ENCODE data around the gene SFTA2. TPM values are rescaled to one million over a fixed set of nuclear protein-coding genes. Genes with fewer than 3 reads are reported as not detected.

SFTA2 gene
- total RNA-seq, 4 donors from 2014 or later = not detected

DNA sequence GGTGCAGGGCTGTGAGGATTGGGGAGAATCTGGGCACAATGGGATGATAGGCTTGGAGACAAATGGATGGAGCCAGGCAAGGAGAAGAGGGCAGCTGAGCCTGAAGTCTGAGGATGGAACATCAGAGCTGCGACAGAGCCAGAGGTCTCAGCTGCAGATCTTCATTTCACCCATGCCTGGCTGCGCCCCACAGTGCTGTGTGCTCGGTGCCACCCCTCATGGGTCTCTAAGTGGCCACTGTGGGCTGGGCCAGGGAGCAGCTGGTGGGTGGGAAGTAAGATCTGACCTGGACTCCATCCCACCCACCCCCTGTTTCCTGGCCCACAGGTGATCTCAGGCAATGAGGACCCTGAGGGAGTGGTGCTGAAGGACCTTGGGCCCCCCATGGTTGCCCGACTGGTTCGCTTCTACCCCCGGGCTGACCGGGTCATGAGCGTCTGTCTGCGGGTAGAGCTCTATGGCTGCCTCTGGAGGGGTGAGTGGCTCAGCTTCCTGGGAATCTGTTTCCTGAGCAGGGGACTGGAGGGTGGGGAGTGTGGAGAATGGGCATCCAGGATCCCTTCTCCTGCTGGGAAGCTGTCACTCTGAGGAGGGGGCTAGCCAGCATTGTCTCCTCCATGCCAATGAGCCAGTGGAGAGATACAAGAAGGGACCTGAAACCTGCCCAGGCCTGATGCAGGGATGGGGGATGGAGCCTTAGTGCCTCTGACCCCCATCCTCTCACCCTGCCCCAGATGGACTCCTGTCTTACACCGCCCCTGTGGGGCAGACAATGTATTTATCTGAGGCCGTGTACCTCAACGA is 41.1 kb downstream of the SFTA2 start:
- in situ Hi-C loops (cut with MboI; ENCODE audit: low pct_ligation_motif_present in 1 of 4, low pct_unique_long_range_greater_than_20kb in 1 of 4, low sequenced_read_pairs in 3 of 4) (loop anchor here in 2 of 4 donors (25.0 kb wide), 1 partner anchor 154 kb away; the partner anchor contains the start of genes FLOT1 (in 2 of the 2) and IER3 (in 2 of the 2)), intact Hi-C loops (cut with DNase I; ENCODE audit: low total_unique reads) (no loop called here)
- TF ChIP-seq CTCF (IDR thresholded peaks at IDR 0.05) = no peak
- no peak for TF ChIP-seq POLR2A (IDR thresholded peaks at IDR 0.05)
- no peak for TF ChIP-seq EP300 (IDR thresholded peaks at IDR 0.05; ENCODE audit: low read depth)
- no peak for TF ChIP-seq POLR2AphosphoS5 (IDR thresholded peaks at IDR 0.05)
- no peak overlapping the region for H3K4me3 ChIP-seq
- H3K4me1 ChIP-seq = peaks cover 10 to 20% (median 12%) of the 10 kb centered on the region in 4 donors
- 85% methylated on average over 12 of the region's 12 CpGs; no CpG with 5 or more reads in 1 of the 2 donors for WGBS, 2 donors (ENCODE audit: low coverage in 1 of 2)
- DNase-seq = no peak
- H3K27me3 ChIP-seq = no peaks in the 10 kb centered on the region
- H3K9me3 ChIP-seq = no peaks in the 10 kb centered on the region
- H3K36me3 ChIP-seq = peaks cover 0 to 28% (median 10%) of the 10 kb centered on the region in 4 donors
- H3K27ac ChIP-seq = no peak overlapping the region

GRCh38 chr6:30889921-30890645 is 41.9 kb downstream of the SFTA2 start:
- intact Hi-C loops (cut with DNase I; ENCODE audit: low total_unique reads) (loop anchor here (10.0 kb wide), 1 partner anchor 215 kb away; the partner anchor contains the start of gene DHX16), in situ Hi-C loops (cut with MboI; ENCODE audit: low pct_ligation_motif_present in 1 of 4, low pct_unique_long_range_greater_than_20kb in 1 of 4, low sequenced_read_pairs in 3 of 4) (loop anchor here in 2 of 4 donors (25.0 kb wide), 1 partner anchor 153 kb away; the partner anchor contains the start of genes FLOT1 (in 2 of the 2) and IER3 (in 2 of the 2))
- Histone ChIP-seq H3K27me3 (no peaks in the 10 kb centered on the region), H3K36me3 (peaks cover 0 to 21% (median 6%) of the 10 kb centered on the region in 4 donors), H3K4me3 (no peak overlapping the region), H3K9me3 (no peaks in the 10 kb centered on the region), H3K4me1 (peaks cover 15 to 27% (median 19%) of the 10 kb centered on the region in 4 donors), H3K27ac (no peak overlapping the region)
- no peak for DNase-seq
- TF ChIP-seq EP300 (IDR thresholded peaks at IDR 0.05; ENCODE audit: low read depth) (no peak), CTCF (IDR thresholded peaks at IDR 0.05) (no peak), POLR2AphosphoS5 (IDR thresholded peaks at IDR 0.05) (no peak), POLR2A (IDR thresholded peaks at IDR 0.05) (no peak)
- 80 to 88% methylated on average over 1 to 14 of the region's 14 CpGs for WGBS, 2 donors (ENCODE audit: low coverage in 1 of 2)

DNA sequence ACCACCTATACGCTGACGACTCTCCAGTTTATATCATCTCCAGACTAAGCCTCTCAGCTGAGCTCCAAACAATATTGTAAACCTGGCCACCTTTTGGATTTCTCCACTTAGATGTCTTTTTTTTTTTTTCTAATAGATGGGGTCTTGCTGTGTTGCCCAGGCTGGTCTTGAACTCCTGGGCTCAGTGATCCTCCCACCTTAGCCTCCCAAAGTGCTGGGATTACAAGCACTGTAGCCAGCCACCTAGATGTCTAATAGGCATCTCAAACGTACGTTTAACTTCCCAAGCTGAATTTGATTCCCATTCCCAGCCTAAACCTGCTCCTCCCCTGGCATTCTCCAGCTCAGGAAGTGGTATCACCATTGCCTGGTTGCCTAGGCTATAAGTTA is 42.5 kb downstream of the SFTA2 start:
- no peak overlapping the region for H3K27ac ChIP-seq
- TF ChIP-seq POLR2AphosphoS5 (IDR thresholded peaks at IDR 0.05) (no peak), CTCF (IDR thresholded peaks at IDR 0.05) (no peak), EP300 (IDR thresholded peaks at IDR 0.05; ENCODE audit: low read depth) (no peak), POLR2A (IDR thresholded peaks at IDR 0.05) (no peak)
- in situ Hi-C loops (cut with MboI; ENCODE audit: low pct_ligation_motif_present in 1 of 4, low pct_unique_long_range_greater_than_20kb in 1 of 4, low sequenced_read_pairs in 3 of 4) (loop anchor here in 2 of 4 donors (25.0 kb wide), 1 partner anchor 152 kb away; the partner anchor contains the start of genes FLOT1 (in 2 of the 2) and IER3 (in 2 of the 2)), intact Hi-C loops (cut with DNase I; ENCODE audit: low total_unique reads) (loop anchor here (10.0 kb wide), 1 partner anchor 215 kb away; the partner anchor contains the start of gene DHX16)
- 50 to 75% methylated on average over 2 to 4 of the region's 4 CpGs for WGBS, 2 donors (ENCODE audit: low coverage in 1 of 2)
- H3K4me1 ChIP-seq = peaks cover 19 to 31% (median 23%) of the 10 kb centered on the region in 4 donors
- no peak for DNase-seq
- no peaks in the 10 kb centered on the region for H3K27me3 ChIP-seq
- H3K9me3 ChIP-seq = no peaks in the 10 kb centered on the region
- H3K4me3 ChIP-seq = no peak overlapping the region
- H3K36me3 ChIP-seq = peaks cover 0 to 15% (median 3%) of the 10 kb centered on the region in 4 donors
